Measurements from ENCODE around the gene HOXC10.

The HOXC10 gene

GRCh38 chr12:53990311-53991076 lies 5.5 kb downstream of the HOXC10 start:
- FAIRE-seq (peak; percentile 90), DNase-seq (ENCODE audit: low spot score) (peak; percentile 49)

- DNase-seq (ENCODE audit: low spot score): peak; percentile 67
- peak; percentile 81 for FAIRE-seq
Measured at GRCh38 chr12:53991077-53991460, 6.1 kb downstream of the HOXC10 start.

GRCh38 chr12:53992377-53992889 lies 7.5 kb downstream of the HOXC10 start:
- DNase-seq (ENCODE audit: low spot score) (no peak), FAIRE-seq (no peak)

GRCh38 chr12:53993162-53994008 lies 8.4 kb downstream of the HOXC10 start:
- DNase-seq (ENCODE audit: low spot score): no peak
- no peak for FAIRE-seq

- no peak for FAIRE-seq
- no peak for DNase-seq (ENCODE audit: low spot score)
Measured at GRCh38 chr12:53994009-53994263, 9.0 kb downstream of the HOXC10 start.

- FAIRE-seq: no peak
- peak; percentile 32 for DNase-seq (ENCODE audit: low spot score)
Measured at GRCh38 chr12:53994264-53995001, 9.5 kb downstream of the HOXC10 start.

GRCh38 chr12:53995002-53995377 lies 10.0 kb downstream of the HOXC10 start:
- FAIRE-seq: no peak

GRCh38 chr12:53995378-53996239 lies 10.7 kb downstream of the HOXC10 start:
- DNase-seq (ENCODE audit: low spot score): peak; percentile 58
- FAIRE-seq: no peak

More at GRCh38 chr12:53995002-53995377, 10.0 kb downstream of the HOXC10 start:
- no peak for DNase-seq (ENCODE audit: low spot score)

GRCh38 chr12:53996240-53997203 lies 11.6 kb downstream of the HOXC10 start:
- DNase-seq (ENCODE audit: low spot score): no peak
- no peak for FAIRE-seq

- DNase-seq (ENCODE audit: low spot score) (no peak), FAIRE-seq (no peak)
Measured at GRCh38 chr12:53997204-53998109, 12.5 kb downstream of the HOXC10 start.

- DNase-seq (ENCODE audit: low spot score) (no peak), FAIRE-seq (no peak)
Measured at GRCh38 chr12:53998110-53998899, 13.4 kb downstream of the HOXC10 start.

GRCh38 chr12:53998900-53999236 lies 13.9 kb downstream of the HOXC10 start:
- DNase-seq (ENCODE audit: low spot score) (no peak), FAIRE-seq (no peak)

- DNase-seq (ENCODE audit: low spot score) (peak; percentile 11), FAIRE-seq (no peak)
Measured at GRCh38 chr12:53999559-54000115, 14.7 kb downstream of the HOXC10 start.

- DNase-seq (ENCODE audit: low spot score): peak; percentile 14
- FAIRE-seq: no peak
Measured at GRCh38 chr12:54000116-54001114, 15.5 kb downstream of the HOXC10 start, which contains the start of gene HOXC9. HOXC9 (plus strand) TSS chr12:54000161; CDS start chr12:54000189, 28 bp downstream.

GRCh38 chr12:54001283-54002187 lies 16.6 kb downstream of the HOXC10 start:
- DNase-seq (ENCODE audit: low spot score): no peak
- FAIRE-seq: no peak

Data from RCC 7860 (cell line).